ENCODE results near the gene CCDC196. TPM values are rescaled to one million over a fixed set of nuclear protein-coding genes. Genes with fewer than 3 reads are reported as not detected.
"Not testable (repeated sequence)": the region's sequence is repeated elsewhere in the genome, so short reads cannot be mapped to it uniquely, and the experiment has no call there.

Gene CCDC196
- total RNA-seq, 1 experiment from 2014 or later, result not detected

- TF ChIP-seq FOXJ3 (CRISPR knock-in tag; IDR thresholded peaks at IDR 0.05; ENCODE audit: borderline replicate concordance) (no peak), PRDM15 (CRISPR knock-in tag; IDR thresholded peaks at IDR 0.05) (no peak), OVOL2 (CRISPR knock-in tag; IDR thresholded peaks at IDR 0.05; ENCODE audit: borderline replicate concordance) (no peak), NFYB (CRISPR knock-in tag; conservative IDR thresholded peaks at IDR 0.05; ENCODE audit: low read depth) (no peak), ARID4B (CRISPR knock-in tag; IDR thresholded peaks at IDR 0.05; ENCODE audit: borderline replicate concordance) (no peak)
Measured at GRCh38 chr14:66501592-66501991, 15.4 kb downstream of the CCDC196 start (continued).

- H3K27me3 Mint-ChIP-seq (ENCODE audit: low read depth); H3K4me3 Mint-ChIP-seq: not testable (repeated sequence)
Measured at GRCh38 chr14:66502836-66503235, 16.7 kb downstream of the CCDC196 start.

GRCh38 chr14:66503532-66503931 is 17.4 kb downstream of the CCDC196 start:
- ChIA-PET POLR2A (no interaction called here), CTCF (interaction anchor here (0.7 kb wide), 1 partner anchor 269 kb away, joined by 3 read pairs; no protein-coding TSS in a partner anchor)
- Mint-ChIP-seq H3K36me3 (no peaks in the 10 kb centered on the region), H3K27me3 (ENCODE audit: low read depth) (no peaks in the 10 kb centered on the region), H3K4me3 (no peak overlapping the region), H3K4me1 (peaks cover 6% of the 10 kb centered on the region), H3K27ac (no peak overlapping the region), H3K9me3 (0 out of 2 replicates have a peak, but pooled peaks cover 3% of the 10 kb centered on the region)
- ATAC-seq (no peak), DNase-seq (ENCODE audit: low spot score) (no peak)
- TF ChIP-seq E2F5 (CRISPR knock-in tag; IDR thresholded peaks at IDR 0.05) (no peak), E2F4 (CRISPR knock-in tag; IDR thresholded peaks at IDR 0.05; ENCODE audit: borderline replicate concordance, low read depth) (no peak), ZNF416 (CRISPR knock-in tag; IDR thresholded peaks at IDR 0.05) (no peak)
- TF ChIP-seq, protein P1, sequence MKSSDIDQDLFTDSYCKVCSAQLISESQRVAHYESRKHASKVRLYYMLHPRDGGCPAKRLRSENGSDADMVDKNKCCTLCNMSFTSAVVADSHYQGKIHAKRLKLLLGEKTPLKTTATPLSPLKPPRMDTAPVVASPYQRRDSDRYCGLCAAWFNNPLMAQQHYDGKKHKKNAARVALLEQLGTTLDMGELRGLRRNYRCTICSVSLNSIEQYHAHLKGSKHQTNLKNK (CRISPR knock-in tag; IDR thresholded peaks at IDR 0.05), result no peak

More at GRCh38 chr14:66502836-66503235, 16.7 kb downstream of the CCDC196 start:
- CTCF ChIA-PET; H3K4me1 Mint-ChIP-seq; H3K9me3 Mint-ChIP-seq; H3K36me3 Mint-ChIP-seq; H3K27ac Mint-ChIP-seq; POLR2A ChIA-PET; ATAC-seq; DNase-seq (ENCODE audit: low spot score): not testable (repeated sequence)

Data from WTC11 (cell line).